Thymus (tissue), 11 donors: ENCODE data around the gene HACL1. TPM values are rescaled to one million over a fixed set of nuclear protein-coding genes. Genes with fewer than 3 reads are reported as not detected.
"Not testable (repeated sequence)": the region's sequence is repeated elsewhere in the genome, so short reads cannot be mapped to it uniquely, and the experiment has no call there.

Experiments used
- DNase-seq, 9 donors: peaks; one replicate each; pipeline ENCODE4 v3.0.0-alpha.2; 2013; ENCODE audit warnings: low spot score in 9 of 9, low read depth in 6 of 9, missing footprints in 1 of 9
- H3K27ac ChIP-seq, 2 donors: one replicate each; pipeline ENCODE4 v1.5.1; 2013; ENCODE audit warnings: control low read depth in 1 of 2, low read depth in 1 of 2, low read length in 1 of 2, mild to moderate bottlenecking in 1 of 2, moderate library complexity in 1 of 2
- H3K27me3 ChIP-seq, 2 donors: one replicate each; pipeline ENCODE4 v1.5.1; 2013; ENCODE audit warnings: low read length in 1 of 2; ENCODE audit not compliant: control insufficient read depth in 2 of 2, insufficient read depth in 1 of 2
- H3K36me3 ChIP-seq, 2 donors: one replicate each; pipeline ENCODE4 v1.5.1; 2013; ENCODE audit warnings: low read length in 1 of 2, mild to moderate bottlenecking in 1 of 2, moderate library complexity in 1 of 2; ENCODE audit not compliant: control insufficient read depth in 2 of 2, insufficient read depth in 2 of 2
- H3K4me1 ChIP-seq, 2 donors: one replicate each; pipeline ENCODE4 v1.5.1; 2013; ENCODE audit warnings: low read length in 2 of 2; ENCODE audit not compliant: control insufficient read depth in 2 of 2, insufficient read depth in 2 of 2
- H3K4me3 ChIP-seq, 2 donors: one replicate each; pipeline ENCODE4 v1.5.1; 2013; ENCODE audit warnings: low read length in 2 of 2, control low read depth in 1 of 2, mild to moderate bottlenecking in 1 of 2
- H3K9me3 ChIP-seq, 2 donors: one replicate each; pipeline ENCODE4 v1.5.1; 2013; ENCODE audit warnings: low read length in 1 of 2, mild to moderate bottlenecking in 1 of 2; ENCODE audit not compliant: control insufficient read depth in 2 of 2, insufficient read depth in 1 of 2
- WGBS: extraction: QIAGEN DNeasy Blood & Tissue Kit; methylation state at CpG from one replicate; pipeline ENCODE4 v1.1.7; 2013; 5-methylcytosine and 5-hydroxymethylcytosine counted together
- polyA plus RNA-seq: library from polyadenylated mRNA; stranded (reverse); fragments of 200-250 nt; gene quantifications from one replicate; pipeline ENCODE4 v1.2.3, GENCODE V29; 2013
- total RNA-seq: library from RNA; stranded (reverse); fragments of 120-200 nt; gene quantifications from one replicate; pipeline ENCODE4 v1.2.4, GENCODE V29; 2013
- donor health status: healthy.

The HACL1 gene
- total and polyA plus RNA-seq, 2 donors = 22.4 to 23.2 TPM

DNA sequence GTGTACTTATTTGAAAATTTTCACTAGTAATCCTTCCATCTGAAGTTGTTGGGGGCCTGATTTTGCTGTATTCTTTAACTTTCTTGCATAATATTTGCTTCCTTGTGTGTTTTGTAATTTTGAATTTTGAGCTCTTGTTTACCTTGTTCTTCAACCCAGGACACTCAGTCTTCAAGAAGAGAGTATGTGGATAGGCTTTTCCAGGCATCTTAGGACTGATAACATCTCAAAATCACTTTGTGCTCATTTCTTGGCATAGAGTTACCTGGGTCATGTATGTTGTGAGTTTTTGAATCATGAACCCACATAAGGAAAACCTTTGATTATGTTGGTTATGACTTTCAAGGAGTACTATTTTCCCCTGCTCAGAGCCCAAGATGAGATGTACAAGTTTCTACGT, 13.6 kb upstream of the HACL1 start:
- Histone ChIP-seq H3K4me1 (no peaks in the 10 kb centered on the region), H3K27ac (no peak overlapping the region), H3K36me3 (no peaks in the 10 kb centered on the region), H3K4me3 (no peak overlapping the region), H3K9me3 (no peaks in the 10 kb centered on the region), H3K27me3 (no peaks in the 10 kb centered on the region)
- WGBS = 96% methylated on average over 1 of the region's 1 CpG
- no peak for DNase-seq

DNA sequence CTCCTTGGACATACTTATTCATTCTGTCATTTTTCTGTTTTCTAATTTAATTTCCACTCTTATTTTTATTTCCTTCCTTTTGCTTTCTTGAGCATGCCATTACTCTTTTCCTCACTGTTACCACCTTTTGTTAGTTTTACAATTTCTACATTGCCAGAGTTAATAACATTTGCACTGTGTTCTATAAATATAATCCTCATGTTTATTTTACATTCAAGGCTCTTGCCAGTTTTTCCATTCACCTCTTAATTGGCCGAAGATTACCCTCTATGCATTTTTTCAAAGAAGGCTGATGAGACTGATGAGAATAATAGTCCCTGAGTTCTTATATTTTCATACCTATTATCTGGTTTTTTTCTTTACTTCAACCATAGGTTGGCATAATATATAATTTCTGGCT, 10.6 kb upstream of the HACL1 start:
- Histone ChIP-seq H3K36me3 (no peaks in the 10 kb centered on the region), H3K27me3 (no peaks in the 10 kb centered on the region), H3K4me1 (no peaks in the 10 kb centered on the region), H3K27ac (no peak overlapping the region), H3K9me3 (no peaks in the 10 kb centered on the region), H3K4me3 (no peak overlapping the region)
- WGBS = 95% methylated on average over 1 of the region's 1 CpG
- no peak for DNase-seq

DNA sequence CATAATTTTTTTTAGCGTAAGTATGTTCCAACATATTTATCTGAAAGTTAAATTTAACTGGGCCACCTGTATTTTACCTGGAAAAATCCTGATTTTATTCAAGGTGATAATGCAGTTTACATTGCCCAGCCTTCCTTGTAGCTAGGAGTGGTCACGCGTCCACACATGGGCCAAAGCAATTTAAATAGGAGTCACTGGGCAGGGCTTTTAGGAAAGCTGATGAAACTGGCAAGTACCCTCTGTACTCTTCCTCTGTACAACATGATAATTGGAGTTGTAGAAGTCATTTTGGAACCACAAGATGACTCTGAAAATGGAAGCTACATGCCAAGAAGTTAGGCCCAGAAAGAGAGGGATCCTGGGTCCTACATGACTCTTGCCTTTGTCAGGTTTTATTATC, 9.6 kb upstream of the HACL1 start:
- no peaks in the 10 kb centered on the region for H3K9me3 ChIP-seq
- WGBS = 99% methylated on average over 3 of the region's 3 CpGs

DNA sequence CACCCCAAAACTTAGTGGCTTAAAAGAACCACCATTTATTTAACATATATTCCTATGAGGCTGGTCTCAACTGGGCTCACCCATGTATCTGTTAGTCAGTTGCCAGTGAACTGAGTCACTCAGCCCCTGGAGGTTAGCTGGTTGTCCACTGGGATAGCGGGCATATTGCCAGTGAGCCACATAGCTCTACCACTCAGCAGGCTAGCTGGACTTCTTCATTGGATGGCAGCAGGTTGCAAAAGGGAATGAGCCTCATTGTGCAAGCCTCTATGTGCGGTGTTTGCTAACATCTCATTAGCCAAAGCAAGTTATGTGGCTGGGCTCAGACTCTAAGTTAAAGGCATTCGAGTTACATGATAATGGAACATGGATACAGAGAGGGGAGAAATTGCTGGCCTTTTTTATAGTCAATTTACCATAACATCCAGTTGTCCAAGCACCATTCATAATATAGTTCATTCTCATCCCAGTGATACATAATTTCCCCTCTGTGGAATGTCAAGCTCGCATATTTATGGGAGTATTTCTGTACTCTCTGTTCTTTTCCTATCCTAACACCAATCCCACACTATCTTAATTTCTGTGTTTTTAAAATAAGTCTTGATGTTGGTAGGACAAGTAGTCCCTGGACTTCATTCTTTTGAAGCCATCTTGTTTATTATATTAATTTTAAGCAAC, 8.9 kb upstream of the HACL1 start:
- DNase-seq = no peak
- Histone ChIP-seq H3K4me3 (no peak overlapping the region), H3K36me3 (no peaks in the 10 kb centered on the region), H3K27me3 (no peaks in the 10 kb centered on the region), H3K27ac (no peak overlapping the region), H3K9me3 (no peaks in the 10 kb centered on the region), H3K4me1 (no peaks in the 10 kb centered on the region)
- 97% methylated on average over 4 of the region's 4 CpGs for WGBS

More for the DNA sequence above, 9.6 kb upstream of the HACL1 start:
- H3K27me3 ChIP-seq = no peaks in the 10 kb centered on the region
- H3K4me1 ChIP-seq = no peaks in the 10 kb centered on the region
- no peak overlapping the region for H3K27ac ChIP-seq
- H3K36me3 ChIP-seq = no peaks in the 10 kb centered on the region
- no peak for DNase-seq
- no peak overlapping the region for H3K4me3 ChIP-seq

DNA sequence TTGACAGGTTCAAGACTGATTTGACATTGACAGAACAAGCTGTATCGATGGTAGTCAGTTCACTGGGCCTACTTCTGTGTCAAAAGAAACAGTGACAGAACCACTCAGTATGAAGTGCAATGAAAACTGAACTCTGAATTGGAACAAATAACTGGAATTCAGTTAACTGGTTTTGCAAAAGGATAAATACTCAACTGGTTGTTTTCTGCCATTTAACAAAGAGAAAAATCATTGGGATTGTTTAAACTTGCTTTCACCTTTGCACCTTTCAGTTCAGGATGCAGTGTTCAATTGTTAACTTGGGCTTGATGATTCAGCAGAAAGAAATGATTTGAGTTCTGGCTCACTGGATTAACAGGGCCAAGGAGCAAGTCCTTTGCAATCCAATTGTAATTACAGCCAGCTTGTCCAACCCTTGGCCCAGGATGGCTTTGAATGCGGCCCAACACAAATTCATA, 5.1 kb upstream of the HACL1 start:
- Histone ChIP-seq H3K27me3 (no peaks in the 10 kb centered on the region), H3K9me3 (peaks cover 0 to 12% of the 10 kb centered on the region in 2 donors), H3K4me3 (no peak overlapping the region), H3K36me3 (no peaks in the 10 kb centered on the region), H3K4me1 (peaks cover 0 to 6% of the 10 kb centered on the region in 2 donors), H3K27ac (no peak overlapping the region)
- WGBS = 97% methylated on average over 2 of the region's 2 CpGs
- no peak for DNase-seq

DNA sequence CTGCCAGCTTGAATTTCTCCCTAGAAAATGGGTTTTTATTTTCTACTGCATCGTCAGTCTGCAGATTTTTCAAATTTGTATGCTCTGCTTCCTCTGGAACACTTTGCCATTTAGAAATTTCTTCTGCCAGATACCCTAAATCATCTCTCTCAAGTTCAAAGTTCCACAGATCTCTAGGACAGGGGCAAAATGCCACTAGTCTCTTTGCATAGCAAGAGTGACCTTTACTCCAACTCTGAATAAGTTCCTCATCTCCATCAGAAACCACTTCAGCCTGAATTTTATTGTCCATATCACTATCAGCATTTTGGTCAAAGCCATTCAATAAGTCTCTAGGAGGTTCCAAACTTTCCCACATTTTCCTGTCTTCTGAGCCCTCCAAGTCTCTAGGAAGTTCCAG, 3.2 kb upstream of the HACL1 start:
- not testable (repeated sequence) for H3K27me3 ChIP-seq

DNA sequence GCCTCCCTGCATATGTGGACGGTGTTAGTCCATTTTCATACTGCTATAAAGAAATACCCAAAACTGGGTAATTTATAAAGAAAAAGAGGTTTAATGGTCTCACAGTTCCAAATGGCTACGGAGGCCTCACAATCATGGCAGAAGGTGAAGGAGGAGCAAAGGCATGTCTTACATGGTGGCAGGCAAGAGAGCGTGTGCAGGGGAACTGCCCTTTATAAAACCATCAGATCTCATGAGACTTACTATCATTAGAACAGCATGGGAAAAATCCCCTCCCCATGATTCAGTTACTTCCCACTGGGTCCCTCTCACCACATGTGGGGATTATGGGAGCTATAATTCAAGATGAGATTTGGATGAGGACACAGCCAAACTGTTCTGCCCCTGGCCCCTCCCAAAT, 1.4 kb upstream of the HACL1 start:
- not testable (repeated sequence) for H3K27me3 ChIP-seq, DNase-seq, H3K4me3 ChIP-seq
- peak overlapping the region in 1 of 2 donors; percentile 36 for H3K27ac ChIP-seq
- peaks cover 0 to 12% of the 10 kb centered on the region in 2 donors for H3K9me3 ChIP-seq
- H3K36me3 ChIP-seq = peaks cover 10 to 15% of the 10 kb centered on the region in 2 donors
- H3K4me1 ChIP-seq = peaks cover 10 to 16% of the 10 kb centered on the region in 2 donors
- 100% methylated on average over 3 of the region's 3 CpGs for WGBS

More for the DNA sequence above, 3.2 kb upstream of the HACL1 start:
- not testable (repeated sequence) for DNase-seq, H3K36me3 ChIP-seq, H3K27ac ChIP-seq, H3K4me3 ChIP-seq
- Histone ChIP-seq H3K9me3 (peaks cover 0 to 12% of the 10 kb centered on the region in 2 donors), H3K4me1 (peaks cover 10 to 16% of the 10 kb centered on the region in 2 donors)
- WGBS = 93% methylated on average over 1 of the region's 1 CpG

DNA sequence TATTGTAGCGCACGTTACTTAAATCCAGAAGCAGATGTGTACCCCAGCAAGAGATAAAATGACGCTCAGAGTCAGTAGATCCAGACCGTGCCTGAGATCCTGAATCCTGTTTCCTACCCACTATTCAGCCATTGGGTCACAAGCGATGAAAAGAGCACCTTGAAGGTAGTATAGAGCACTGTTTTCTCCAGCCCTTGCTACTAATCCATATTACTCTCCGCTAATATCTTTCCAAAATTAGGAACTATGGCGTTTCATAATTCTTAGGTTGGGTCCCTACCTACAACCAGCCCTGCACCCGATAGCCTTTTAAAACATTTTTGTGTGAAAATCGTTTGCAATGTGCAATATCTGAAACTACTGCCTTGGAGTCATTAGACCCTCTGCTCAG, 772 bp upstream of the HACL1 start:
- H3K9me3 ChIP-seq = peaks cover 0 to 12% of the 10 kb centered on the region in 2 donors
- peaks cover 10 to 22% of the 10 kb centered on the region in 2 donors for H3K36me3 ChIP-seq
- DNase-seq = peak in 1 of 9 donors; percentile 23
- peak overlapping the region; percentile 62 to 94 for H3K4me3 ChIP-seq
- peak overlapping the region; percentile 94 to 95 for H3K27ac ChIP-seq
- WGBS = 4% methylated on average over 9 of the region's 9 CpGs
- H3K27me3 ChIP-seq = no peaks in the 10 kb centered on the region
- H3K4me1 ChIP-seq = peaks cover 10 to 16% of the 10 kb centered on the region in 2 donors

DNA sequence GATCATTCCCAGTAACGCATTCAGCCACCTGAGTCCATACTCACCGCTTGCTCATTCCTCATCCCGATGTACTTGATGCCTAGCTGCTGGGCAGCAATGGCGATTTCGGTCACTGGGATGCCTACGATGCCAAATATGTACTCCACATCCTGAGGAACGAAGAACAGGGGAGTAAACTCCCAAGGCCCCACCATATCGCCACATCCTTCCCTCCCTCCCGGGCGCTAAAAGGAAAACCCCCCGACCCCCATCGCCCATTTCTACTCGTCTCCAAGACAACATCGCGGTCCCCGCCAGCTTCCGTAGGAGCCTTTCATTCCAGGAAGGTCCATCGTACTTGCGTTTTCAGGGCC, 347 bp downstream of the HACL1 start:
- H3K9me3 ChIP-seq = peaks cover 0 to 12% of the 10 kb centered on the region in 2 donors
- H3K4me3 ChIP-seq = peak overlapping the region; percentile 62 to 94
- peaks cover 10 to 25% of the 10 kb centered on the region in 2 donors for H3K36me3 ChIP-seq
- no peaks in the 10 kb centered on the region for H3K27me3 ChIP-seq
- H3K4me1 ChIP-seq = peaks cover 10 to 16% of the 10 kb centered on the region in 2 donors
- peak overlapping the region; percentile 88 to 95 for H3K27ac ChIP-seq
- DNase-seq = no peak
- 1% methylated on average over 19 of the region's 19 CpGs for WGBS
